HEK293T (cell line): ENCODE measurements around the gene COL1A1.

Source experiments
- CTCF ChIA-PET: fragments of 350-600 bp; formaldehyde crosslinking; extraction: SDS; loops from one replicate; lab custom pipeline; 2021; ENCODE audit warnings: antibody characterized with exemption, inconsistent platforms; lab: Yijun Ruan, JAX
- POLR2A ChIA-PET: fragments of 350-600 bp; formaldehyde crosslinking; extraction: SDS; loops from one replicate; lab custom pipeline; 2020; ENCODE audit warnings: antibody characterized with exemption, inconsistent platforms; lab: Yijun Ruan, JAX
- DNase-seq: peaks from one replicate; pipeline ENCODE4 v3.0.0; 2012; ENCODE audit warnings: mixed read lengths; ENCODE audit errors: extremely low spot score
- ARNT ChIP-seq: fragments of 450-650 bp; IDR thresholded peaks from 2 replicates; pipeline ENCODE4 v1.6.1; 2017; ENCODE audit warnings: mild to moderate bottlenecking
- BHLHE40 ChIP-seq: fragments of 450-650 bp; IDR thresholded peaks from 2 replicates; pipeline ENCODE4 v1.6.1; 2016; ENCODE audit warnings: mild to moderate bottlenecking, moderate library complexity, borderline replicate concordance
- CTBP1 ChIP-seq: fragments of 450-650 bp; IDR thresholded peaks from 2 replicates; pipeline ENCODE4 v1.6.1; 2016; ENCODE audit warnings: borderline replicate concordance
- ELF4 ChIP-seq: fragments of 450-650 bp; IDR thresholded peaks from 2 replicates; pipeline ENCODE4 v1.6.1; 2017; ENCODE audit warnings: antibody characterized with exemption
- FOXA1 ChIP-seq: fragments of 450-650 bp; IDR thresholded peaks from 2 replicates; pipeline ENCODE4 v1.6.1; 2016; ENCODE audit warnings: mild to moderate bottlenecking
- FOXK2 ChIP-seq: fragments of 450-650 bp; IDR thresholded peaks from 2 replicates; pipeline ENCODE4 v1.6.1; 2016; ENCODE audit warnings: mild to moderate bottlenecking
- FOXM1 ChIP-seq: fragments of 450-650 bp; IDR thresholded peaks from 2 replicates; pipeline ENCODE4 v1.6.1; 2017; ENCODE audit warnings: mild to moderate bottlenecking, borderline replicate concordance
- HDGF ChIP-seq: fragments of 450-650 bp; IDR thresholded peaks from 2 replicates; pipeline ENCODE4 v1.6.1; 2017; ENCODE audit warnings: antibody characterized with exemption, borderline replicate concordance
- L3MBTL2 ChIP-seq: fragments of 450-650 bp; conservative IDR thresholded peaks from 2 replicates; pipeline ENCODE4 v1.6.1; 2016; ENCODE audit warnings: mild to moderate bottlenecking
- LEF1 ChIP-seq: fragments of 450-650 bp; IDR thresholded peaks from 2 replicates; pipeline ENCODE4 v1.6.1; 2017; ENCODE audit warnings: mild to moderate bottlenecking, borderline replicate concordance
- NFRKB ChIP-seq: fragments of 450-650 bp; IDR thresholded peaks from 2 replicates; pipeline ENCODE4 v1.6.1; 2016; ENCODE audit warnings: mild to moderate bottlenecking, moderate library complexity
- PKNOX1 ChIP-seq: fragments of 450-650 bp; IDR thresholded peaks from 2 replicates; pipeline ENCODE4 v1.6.1; 2016
- SP1 ChIP-seq: fragments of 450-650 bp; IDR thresholded peaks from 2 replicates; pipeline ENCODE4 v1.6.1; 2017
- SUZ12 ChIP-seq: fragments of 450-650 bp; IDR thresholded peaks from 2 replicates; pipeline ENCODE4 v1.6.1; 2016; ENCODE audit warnings: mild to moderate bottlenecking
- TARDBP ChIP-seq: fragments of 450-650 bp; IDR thresholded peaks from 2 replicates; pipeline ENCODE4 v1.6.1; 2016
- ZNF384 ChIP-seq: fragments of 450-650 bp; IDR thresholded peaks from 2 replicates; pipeline ENCODE4 v1.6.1; 2016

COL1A1 gene

GRCh38 chr17:50211249-50212120 lies 10.1 kb upstream of the COL1A1 start:
- ChIA-PET POLR2A (no interaction called here), CTCF (interaction anchor here (0.6 to 1.5 kb wide), 5 partner anchors 10 to 549 kb away, joined by 3 to 8 read pairs (median 3); partner anchors contain the start of gene COL1A1)
- no peak for DNase-seq
- TF ChIP-seq SUZ12 (no peak), PKNOX1 (no peak), ZNF384 (no peak), ARNT (no peak), BHLHE40 (no peak), TARDBP (no peak), FOXK2 (no peak), L3MBTL2 (no peak), NFRKB (no peak), HDGF (no peak)

GRCh38 chr17:50210240-50211225 lies 9.1 kb upstream of the COL1A1 start:
- ChIA-PET CTCF (interaction anchor here (1.1 to 1.3 kb wide), 2 partner anchors 63 to 86 kb away, joined by 3 to 4 read pairs; no protein-coding TSS in a partner anchor), POLR2A (no interaction called here)
- no peak for TF ChIP-seq FOXA1
- TF ChIP-seq L3MBTL2: no peak
- no peak for TF ChIP-seq ELF4
- no peak for TF ChIP-seq LEF1
- no peak for TF ChIP-seq NFRKB
- TF ChIP-seq FOXM1: no peak
- no peak for TF ChIP-seq SP1
- TF ChIP-seq SUZ12: no peak
- no peak for TF ChIP-seq HDGF
- TF ChIP-seq PKNOX1: no peak
- TF ChIP-seq FOXK2: no peak
- TF ChIP-seq TARDBP: no peak
- TF ChIP-seq CTBP1: no peak
- DNase-seq: no peak

DNA sequence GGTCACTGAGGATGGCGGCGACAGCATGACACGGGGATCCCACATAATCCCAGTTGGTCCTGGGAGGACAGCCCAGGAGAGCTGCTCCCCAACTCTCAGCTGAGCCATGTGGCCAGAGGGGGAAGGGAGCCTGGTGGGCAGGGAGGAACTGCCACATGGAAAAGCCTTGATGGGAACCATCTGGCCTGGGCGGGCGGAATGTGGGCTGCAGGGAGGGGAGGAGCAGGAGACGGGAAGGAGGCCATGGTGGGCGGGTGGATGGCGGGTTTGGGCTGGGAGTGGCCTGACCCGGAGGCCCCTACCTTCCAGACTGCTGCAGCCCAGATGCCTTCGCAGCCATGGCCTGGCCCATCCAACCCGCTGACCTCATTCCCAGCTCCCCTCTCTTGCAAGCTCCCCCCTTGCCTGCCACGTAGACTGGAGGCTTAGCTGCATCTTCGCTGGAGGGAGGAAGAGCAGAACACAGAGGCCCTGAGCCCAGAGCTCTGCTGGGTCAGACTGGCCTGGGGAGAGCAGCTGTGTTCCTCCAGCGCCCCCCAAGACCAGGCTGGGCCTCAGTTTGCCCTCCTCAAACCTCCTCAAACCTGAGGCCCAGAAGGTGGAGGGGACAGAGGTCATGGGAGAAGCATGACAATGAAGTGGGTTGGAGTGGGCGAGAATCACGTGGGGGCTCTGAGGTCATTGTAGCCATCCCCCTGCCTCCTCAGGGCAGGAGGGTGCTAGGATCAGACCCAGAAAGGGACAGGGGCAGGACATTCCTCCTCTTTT lies 8.2 kb upstream of the COL1A1 start:
- DNase-seq: no peak
- TF ChIP-seq FOXM1: no peak
- TF ChIP-seq BHLHE40: no peak
- TF ChIP-seq FOXA1: no peak
- no peak for TF ChIP-seq ELF4
- no peak for TF ChIP-seq NFRKB
- TF ChIP-seq TARDBP: no peak
- no peak for TF ChIP-seq L3MBTL2
- no peak for TF ChIP-seq PKNOX1
- TF ChIP-seq SUZ12: no peak
- no peak for TF ChIP-seq ARNT
- TF ChIP-seq HDGF: no peak
- TF ChIP-seq SP1: no peak
- TF ChIP-seq LEF1: no peak
- no peak for TF ChIP-seq FOXK2
- TF ChIP-seq ZNF384: no peak
- no peak for TF ChIP-seq CTBP1
- CTCF ChIA-PET: interaction anchor here (0.7 to 1.1 kb wide), 4 partner anchors 9 to 89 kb away, joined by 3 to 11 read pairs (median 4); partner anchors contain the start of gene COL1A1
- POLR2A ChIA-PET: interaction anchor here (0.5 kb wide), 1 partner anchor 451 kb away, joined by 3 read pairs; no protein-coding TSS in a partner anchor

DNA sequence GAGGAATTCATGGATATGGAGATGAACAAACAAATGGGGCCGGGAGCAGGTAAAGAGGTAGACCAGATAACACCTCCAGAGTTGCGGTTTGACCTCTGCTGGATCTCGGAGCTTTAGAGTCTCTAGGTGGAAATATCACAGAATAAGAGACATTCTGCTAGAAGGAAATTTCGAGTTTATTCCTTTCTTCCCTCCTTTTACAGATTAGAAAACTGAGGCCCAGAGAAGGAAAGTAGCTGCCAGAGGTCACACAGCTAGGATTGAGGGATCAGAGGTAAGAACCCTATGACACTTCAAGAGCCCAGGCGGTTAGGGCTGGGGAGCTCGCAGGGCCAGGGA lies 7.7 kb upstream of the COL1A1 start:
- POLR2A ChIA-PET: interaction anchor here (0.5 kb wide), 1 partner anchor 451 kb away, joined by 3 read pairs; no protein-coding TSS in a partner anchor
- CTCF ChIA-PET: interaction anchor here (0.8 to 1.1 kb wide), 3 partner anchors 8 to 89 kb away, joined by 3 to 11 read pairs (median 4); partner anchors contain the start of gene COL1A1
- TF ChIP-seq SP1 (no peak), L3MBTL2 (no peak), NFRKB (no peak), SUZ12 (no peak)
- no peak for DNase-seq

DNA sequence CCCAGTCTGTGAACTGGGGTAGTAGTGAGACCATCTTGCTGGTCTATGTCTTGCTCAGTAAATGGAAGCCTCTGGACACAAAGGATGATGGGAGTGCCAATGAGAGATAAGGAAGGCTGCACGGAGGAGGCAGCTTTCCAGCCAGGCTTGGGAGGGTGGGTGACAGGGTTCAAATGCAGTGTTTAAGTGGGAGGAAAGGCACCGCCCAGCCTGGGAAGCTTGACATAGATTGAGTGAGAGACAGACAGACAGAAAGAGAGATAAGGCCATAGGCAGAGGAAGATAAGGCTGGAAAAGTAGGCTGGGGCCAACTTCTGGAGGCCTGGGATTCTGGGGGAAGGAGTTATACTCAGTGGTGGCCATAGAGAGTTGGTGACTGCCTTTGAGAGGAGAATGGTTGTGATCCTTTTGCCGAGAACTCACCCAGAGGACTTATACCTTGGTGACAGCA lies 7.2 kb upstream of the COL1A1 start:
- no peak for DNase-seq
- CTCF ChIA-PET: interaction anchor here (0.8 kb wide), 1 partner anchor 90 kb away, joined by 3 read pairs; no protein-coding TSS in a partner anchor
- no peak for TF ChIP-seq ELF4
- TF ChIP-seq SP1: no peak
- no peak for TF ChIP-seq TARDBP
- no peak for TF ChIP-seq FOXA1
- no peak for TF ChIP-seq CTBP1
- TF ChIP-seq ZNF384: no peak
- no peak for TF ChIP-seq HDGF
- no peak for TF ChIP-seq LEF1
- no peak for TF ChIP-seq ARNT
- TF ChIP-seq NFRKB: no peak
- no peak for TF ChIP-seq FOXM1
- no peak for TF ChIP-seq SUZ12
- TF ChIP-seq PKNOX1: no peak
- TF ChIP-seq FOXK2: no peak
- TF ChIP-seq BHLHE40: no peak
- no peak for TF ChIP-seq L3MBTL2
- POLR2A ChIA-PET: interaction anchor here (0.5 kb wide), 1 partner anchor 450 kb away, joined by 3 read pairs; no protein-coding TSS in a partner anchor
